Vagina (tissue), 2 donors: ENCODE data around the gene ARHGAP32. TPM values are rescaled to one million over a fixed set of nuclear protein-coding genes. Genes with fewer than 3 reads are reported as not detected.

Source experiments
- DNase-seq, 2 donors: peaks; one replicate each; pipeline ENCODE4 v3.0.0-alpha.2; 2017; ENCODE audit errors: extremely low spot score in 2 of 2
- H3K27ac ChIP-seq: fragments of 200-600 bp; sonication (generic); one replicate; pipeline ENCODE4 v1.5.1; 2019
- H3K27me3 ChIP-seq: fragments of 200-600 bp; sonication (generic); one replicate; pipeline ENCODE4 v1.5.1; 2019
- H3K36me3 ChIP-seq, 2 donors: fragments of 200-600 bp; sonication (generic); one replicate each; pipeline ENCODE4 v1.5.1; 2017 to 2019
- H3K4me1 ChIP-seq: fragments of 200-600 bp; sonication (generic); one replicate; pipeline ENCODE4 v1.5.1; 2019
- H3K4me3 ChIP-seq, 2 donors: fragments of 200-600 bp; sonication (generic); 1 replicate in 1 of 2; 2 replicates in 1 of 2; pipeline ENCODE4 v1.5.1; 2016 to 2019
- H3K9me3 ChIP-seq: fragments of 200-600 bp; sonication (generic); one replicate; pipeline ENCODE4 v1.5.1; 2019
- CTCF ChIP-seq, 3 experiments: fragments of 450-650 bp in 2 of 3; fragments of 200-600 bp in 1 of 3; sonication (generic) in 1 of 3; IDR thresholded peaks; one replicate each; pipeline ENCODE4 v1.5.1; 2017 to 2019; ENCODE audit warnings: antibody characterized with exemption in 3 of 3, mild to moderate bottlenecking in 2 of 3, moderate library complexity in 2 of 3
- POLR2A ChIP-seq, 2 donors: fragments of 450-650 bp; IDR thresholded peaks; one replicate each; pipeline ENCODE4 v1.6.1; 2017; ENCODE audit warnings: antibody characterized with exemption in 2 of 2, mild to moderate bottlenecking in 2 of 2, moderate library complexity in 2 of 2
- POLR2AphosphoS5 ChIP-seq, 2 donors: sonication (generic); formaldehyde crosslinking; IDR thresholded peaks; one replicate each; pipeline ENCODE4 v1.9.0; 2017; ENCODE audit warnings: antibody characterized with exemption in 2 of 2, mild to moderate bottlenecking in 2 of 2, low read depth in 1 of 2; ENCODE audit not compliant: insufficient read depth in 1 of 2
- intact Hi-C: fragments of 100-400 bp; cut with DNase I; formaldehyde crosslinking; loops from one replicate; pipeline ENCODE4 v1.15.1; 2023
- total RNA-seq: library from RNA; depleted of rRNA; stranded (reverse); fragments of >200 nt; gene quantifications from one replicate; pipeline ENCODE4 v1.2.3, GENCODE V29; 2016

Gene ARHGAP32
- total RNA-seq, 1 donor from 2014 or later = 42.0 TPM

GRCh38 chr11:129213261-129213660 is 21.1 kb upstream of the ARHGAP32 start:
- H3K9me3 ChIP-seq = no peaks in the 10 kb centered on the region
- no peaks in the 10 kb centered on the region for H3K36me3 ChIP-seq
- intact Hi-C loops = no loop called here
- no peaks in the 10 kb centered on the region for H3K27me3 ChIP-seq
- DNase-seq = no peak
- TF ChIP-seq POLR2A (IDR thresholded peaks at IDR 0.05) = no peak
- no peak for TF ChIP-seq POLR2AphosphoS5 (IDR thresholded peaks at IDR 0.05; ENCODE audit: insufficient read depth in 1 of 2, low read depth in 1 of 2)
- no peak for TF ChIP-seq CTCF (IDR thresholded peaks at IDR 0.05)
- no peak overlapping the region for H3K4me3 ChIP-seq
- H3K4me1 ChIP-seq = peaks cover 14% of the 10 kb centered on the region
- no peak overlapping the region for H3K27ac ChIP-seq

GRCh38 chr11:129211397-129211796 is 19.3 kb upstream of the ARHGAP32 start:
- H3K4me3 ChIP-seq = no peak overlapping the region
- TF ChIP-seq CTCF (IDR thresholded peaks at IDR 0.05) = no peak
- TF ChIP-seq POLR2AphosphoS5 (IDR thresholded peaks at IDR 0.05; ENCODE audit: insufficient read depth in 1 of 2, low read depth in 1 of 2) = no peak
- TF ChIP-seq POLR2A (IDR thresholded peaks at IDR 0.05) = no peak
- H3K9me3 ChIP-seq = no peaks in the 10 kb centered on the region
- H3K27ac ChIP-seq = no peak overlapping the region
- no peaks in the 10 kb centered on the region for H3K36me3 ChIP-seq
- DNase-seq = no peak
- peaks cover 14% of the 10 kb centered on the region for H3K4me1 ChIP-seq
- no peaks in the 10 kb centered on the region for H3K27me3 ChIP-seq
- intact Hi-C loops = no loop called here

- intact Hi-C loops = no loop called here
- TF ChIP-seq CTCF (IDR thresholded peaks at IDR 0.05) (no peak), POLR2AphosphoS5 (IDR thresholded peaks at IDR 0.05; ENCODE audit: insufficient read depth in 1 of 2, low read depth in 1 of 2) (no peak), POLR2A (IDR thresholded peaks at IDR 0.05) (no peak)
Measured at GRCh38 chr11:129210831-129211181, 18.7 kb upstream of the ARHGAP32 start.

GRCh38 chr11:129209891-129210830 is 18.0 kb upstream of the ARHGAP32 start:
- Histone ChIP-seq H3K27ac (no peak overlapping the region), H3K36me3 (no peaks in the 10 kb centered on the region), H3K9me3 (no peaks in the 10 kb centered on the region), H3K4me1 (peaks cover 14% of the 10 kb centered on the region), H3K4me3 (no peak overlapping the region), H3K27me3 (no peaks in the 10 kb centered on the region)
- TF ChIP-seq POLR2A (IDR thresholded peaks at IDR 0.05) (no peak), POLR2AphosphoS5 (IDR thresholded peaks at IDR 0.05; ENCODE audit: insufficient read depth in 1 of 2, low read depth in 1 of 2) (no peak), CTCF (IDR thresholded peaks at IDR 0.05) (no peak)
- intact Hi-C loops = no loop called here
- DNase-seq = no peak

More at GRCh38 chr11:129210831-129211181, 18.7 kb upstream of the ARHGAP32 start:
- no peaks in the 10 kb centered on the region for H3K36me3 ChIP-seq
- no peak overlapping the region for H3K4me3 ChIP-seq
- H3K4me1 ChIP-seq = peaks cover 14% of the 10 kb centered on the region
- no peaks in the 10 kb centered on the region for H3K27me3 ChIP-seq
- DNase-seq = no peak
- H3K9me3 ChIP-seq = no peaks in the 10 kb centered on the region
- H3K27ac ChIP-seq = no peak overlapping the region

- no peaks in the 10 kb centered on the region for H3K9me3 ChIP-seq
Measured at GRCh38 chr11:129208863-129209262, 16.7 kb upstream of the ARHGAP32 start.

More at GRCh38 chr11:129208863-129209262, 16.7 kb upstream of the ARHGAP32 start:
- no peak overlapping the region for H3K4me3 ChIP-seq
- no peaks in the 10 kb centered on the region for H3K27me3 ChIP-seq
- no peaks in the 10 kb centered on the region for H3K36me3 ChIP-seq
- intact Hi-C loops = no loop called here
- H3K4me1 ChIP-seq = peaks cover 14% of the 10 kb centered on the region
- TF ChIP-seq CTCF (IDR thresholded peaks at IDR 0.05) (no peak), POLR2AphosphoS5 (IDR thresholded peaks at IDR 0.05; ENCODE audit: insufficient read depth in 1 of 2, low read depth in 1 of 2) (no peak), POLR2A (IDR thresholded peaks at IDR 0.05) (no peak)
- H3K27ac ChIP-seq = no peak overlapping the region
- no peak for DNase-seq
